Loucy (cell line): ENCODE data around the gene IL1RN.

Experiments
- H2AFZ ChIP-seq: fragments of 200-600 bp; sonication (generic); 2 replicates; pipeline ENCODE4 v1.6.0; 2016; ENCODE audit warnings: antibody characterized with exemption, mild to moderate bottlenecking, low read length, moderate library complexity
- H3F3A ChIP-seq: fragments of 200-600 bp; 2 replicates; pipeline ENCODE4 v1.6.0; 2016; ENCODE audit warnings: antibody characterized with exemption, low read depth, mild to moderate bottlenecking
- H3K27me3 ChIP-seq: fragments of 200-600 bp; sonication (generic); 2 replicates; pipeline ENCODE4 v1.6.1; 2014; ENCODE audit warnings: low read length, mild to moderate bottlenecking; ENCODE audit not compliant: insufficient read depth, poor library complexity, severe bottlenecking
- H3K36me3 ChIP-seq: fragments of 200-600 bp; sonication (generic); 2 replicates; pipeline ENCODE4 v1.6.1; 2016; ENCODE audit warnings: low read length; ENCODE audit not compliant: insufficient read depth
- H3K4me1 ChIP-seq: fragments of 200-600 bp; sonication (generic); 2 replicates; pipeline ENCODE4 v1.5.1; 2014; ENCODE audit warnings: low read length, mild to moderate bottlenecking; ENCODE audit not compliant: insufficient read depth, poor library complexity, severe bottlenecking
- H3K4me2 ChIP-seq: fragments of 200-600 bp; sonication (generic); 2 replicates; pipeline ENCODE4 v1.6.0; 2014; ENCODE audit warnings: antibody characterized with exemption, low read length, low read depth, mild to moderate bottlenecking; ENCODE audit not compliant: poor library complexity, severe bottlenecking
- H3K4me3 ChIP-seq: fragments of 200-600 bp; sonication (generic); 2 replicates; pipeline ENCODE4 v1.5.1; 2014; ENCODE audit warnings: low read length, mild to moderate bottlenecking, mixed read lengths; ENCODE audit not compliant: poor library complexity, severe bottlenecking
- H3K79me2 ChIP-seq: fragments of 200-600 bp; sonication (generic); 2 replicates; pipeline ENCODE4 v1.6.1; 2014; ENCODE audit warnings: low read length; ENCODE audit not compliant: insufficient read depth
- H3K9ac ChIP-seq: fragments of 200-600 bp; sonication (generic); 2 replicates; pipeline ENCODE4 v1.6.0; 2014; ENCODE audit warnings: mild to moderate bottlenecking, low read depth, low read length, moderate library complexity; ENCODE audit not compliant: poor library complexity, severe bottlenecking
- H3K9me2 ChIP-seq: fragments of 200-600 bp; sonication (generic); replicated peaks from 2 replicates; pipeline ENCODE4 v1.6.1; 2016; ENCODE audit warnings: low read depth, low read length, mixed read lengths
- H3K9me3 ChIP-seq: fragments of 200-600 bp; sonication (generic); 2 replicates; pipeline ENCODE4 v1.6.1; 2014; ENCODE audit warnings: mild to moderate bottlenecking, antibody characterized with exemption, low read length, low read depth; ENCODE audit not compliant: insufficient read depth
- H4K20me1 ChIP-seq: fragments of 200-600 bp; sonication (generic); 2 replicates; pipeline ENCODE4 v1.6.0; 2014; ENCODE audit warnings: antibody characterized with exemption, low read length, mild to moderate bottlenecking; ENCODE audit not compliant: insufficient read depth, poor library complexity, severe bottlenecking
- EZH2phosphoT487 ChIP-seq: fragments of 200-600 bp; IDR thresholded peaks from 2 replicates; pipeline ENCODE4 v1.6.1; 2018; ENCODE audit warnings: antibody characterized with exemption, mild to moderate bottlenecking, moderate library complexity, borderline replicate concordance
- TF ChIP-seq, protein P1 (sequence below): fragments of 200-600 bp; sonication (generic); conservative IDR thresholded peaks from 2 replicates; pipeline ENCODE4 v1.5.1; 2014; ENCODE audit warnings: mild to moderate bottlenecking, antibody characterized with exemption, low read length

IL1RN gene

DNA sequence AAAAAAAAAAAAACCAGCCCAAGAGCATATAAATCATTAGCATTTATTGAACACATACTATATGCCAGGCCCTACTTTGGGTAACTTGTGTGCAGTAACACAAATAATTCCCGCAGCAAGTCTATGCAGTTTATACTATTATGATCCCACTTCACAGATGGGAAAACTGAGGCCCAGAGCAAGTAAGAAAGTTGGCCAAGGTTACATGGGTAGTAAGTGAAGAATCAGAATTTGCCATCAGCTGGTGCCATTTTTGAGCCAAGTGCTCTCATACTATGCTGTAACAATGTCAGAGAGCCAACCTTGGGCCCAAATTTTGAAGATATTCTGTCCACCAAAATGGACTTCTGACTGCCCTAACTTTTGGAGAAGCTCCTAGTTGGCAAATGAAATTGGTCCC, 32.9 kb downstream of the IL1RN start:
- Histone ChIP-seq H3K27me3 (no peaks in the 10 kb centered on the region), H3K4me2 (no peak overlapping the region), H4K20me1 (no peaks in the 10 kb centered on the region), H2AFZ (no peak overlapping the region), H3K9ac (no peak overlapping the region), H3K9me3 (no peaks in the 10 kb centered on the region), H3K4me3 (no peak overlapping the region), H3K9me2 (no peaks in the 10 kb centered on the region), H3K36me3 (no peaks in the 10 kb centered on the region), H3F3A (no peaks in the 10 kb centered on the region; the same call in 1 of the 2 replicates), H3K4me1 (peaks cover 21% of the 10 kb centered on the region), H3K79me2 (no peaks in the 10 kb centered on the region)
- TF ChIP-seq, protein P1, sequence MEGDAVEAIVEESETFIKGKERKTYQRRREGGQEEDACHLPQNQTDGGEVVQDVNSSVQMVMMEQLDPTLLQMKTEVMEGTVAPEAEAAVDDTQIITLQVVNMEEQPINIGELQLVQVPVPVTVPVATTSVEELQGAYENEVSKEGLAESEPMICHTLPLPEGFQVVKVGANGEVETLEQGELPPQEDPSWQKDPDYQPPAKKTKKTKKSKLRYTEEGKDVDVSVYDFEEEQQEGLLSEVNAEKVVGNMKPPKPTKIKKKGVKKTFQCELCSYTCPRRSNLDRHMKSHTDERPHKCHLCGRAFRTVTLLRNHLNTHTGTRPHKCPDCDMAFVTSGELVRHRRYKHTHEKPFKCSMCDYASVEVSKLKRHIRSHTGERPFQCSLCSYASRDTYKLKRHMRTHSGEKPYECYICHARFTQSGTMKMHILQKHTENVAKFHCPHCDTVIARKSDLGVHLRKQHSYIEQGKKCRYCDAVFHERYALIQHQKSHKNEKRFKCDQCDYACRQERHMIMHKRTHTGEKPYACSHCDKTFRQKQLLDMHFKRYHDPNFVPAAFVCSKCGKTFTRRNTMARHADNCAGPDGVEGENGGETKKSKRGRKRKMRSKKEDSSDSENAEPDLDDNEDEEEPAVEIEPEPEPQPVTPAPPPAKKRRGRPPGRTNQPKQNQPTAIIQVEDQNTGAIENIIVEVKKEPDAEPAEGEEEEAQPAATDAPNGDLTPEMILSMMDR = no peak
- no peak for TF ChIP-seq EZH2phosphoT487

DNA sequence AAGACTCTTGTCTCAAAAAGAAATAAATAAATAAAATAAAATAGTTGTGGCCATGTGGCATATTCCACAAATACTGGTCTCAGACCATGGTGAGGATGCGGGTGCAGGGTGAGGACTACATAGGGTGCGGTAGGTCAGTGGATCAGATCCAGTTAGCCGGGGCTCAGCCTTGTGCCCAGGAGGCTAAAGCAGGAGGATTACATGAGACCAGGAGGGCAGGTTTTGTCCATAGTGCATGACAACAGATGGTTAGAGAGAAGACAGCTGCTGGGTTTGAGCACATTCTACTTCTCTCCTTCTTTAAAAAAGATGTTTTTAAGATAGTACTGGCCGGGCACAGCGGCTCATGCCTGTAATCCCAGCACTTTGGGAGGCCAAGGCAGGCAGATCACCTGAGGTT, 33.6 kb downstream of the IL1RN start:
- TF ChIP-seq, protein P1 = no peak
- TF ChIP-seq EZH2phosphoT487 = no peak
- H3K36me3 ChIP-seq = no peaks in the 10 kb centered on the region
- no peaks in the 10 kb centered on the region for H3F3A ChIP-seq
- H3K9me2 ChIP-seq = no peaks in the 10 kb centered on the region
- H3K4me2 ChIP-seq = no peak overlapping the region
- no peaks in the 10 kb centered on the region for H3K27me3 ChIP-seq
- H3K4me3 ChIP-seq = no peak overlapping the region
- no peaks in the 10 kb centered on the region for H4K20me1 ChIP-seq
- no peaks in the 10 kb centered on the region for H3K79me2 ChIP-seq
- peaks cover 21% of the 10 kb centered on the region for H3K4me1 ChIP-seq
- H3K9me3 ChIP-seq = no peaks in the 10 kb centered on the region
- H3K9ac ChIP-seq = no peak overlapping the region
- no peak overlapping the region for H2AFZ ChIP-seq

DNA sequence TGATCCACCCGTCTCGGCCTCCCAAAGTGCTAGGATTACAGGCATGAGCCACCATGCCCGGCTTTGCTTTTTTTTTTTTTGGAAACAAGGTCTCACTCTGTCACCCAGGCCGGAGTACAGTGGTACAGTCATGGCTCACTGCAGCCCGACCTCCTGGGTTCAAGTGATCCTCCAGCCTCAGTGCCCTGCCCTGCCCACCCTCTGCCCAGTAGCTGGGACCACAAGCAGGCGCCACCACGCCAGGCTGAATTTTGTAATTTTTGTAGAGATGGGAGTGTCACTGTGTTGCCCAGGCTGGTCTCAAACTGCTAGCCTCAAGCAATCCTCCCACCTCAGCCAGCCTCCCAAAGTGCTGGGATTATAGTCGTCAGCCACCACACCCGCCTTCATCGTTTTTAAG, 34.8 kb downstream of the IL1RN start:
- H3K27me3 ChIP-seq = no peaks in the 10 kb centered on the region
- H3K9me2 ChIP-seq = no peaks in the 10 kb centered on the region
- no peak overlapping the region for H3K4me3 ChIP-seq
- no peaks in the 10 kb centered on the region for H3K36me3 ChIP-seq
- no peak overlapping the region for H3K4me2 ChIP-seq
- no peaks in the 10 kb centered on the region for H3F3A ChIP-seq
- no peak overlapping the region for H3K9ac ChIP-seq
- no peak overlapping the region for H2AFZ ChIP-seq
- TF ChIP-seq, protein P1 = no peak
- TF ChIP-seq EZH2phosphoT487 = no peak
- no peaks in the 10 kb centered on the region for H3K9me3 ChIP-seq
- no peaks in the 10 kb centered on the region for H4K20me1 ChIP-seq
- H3K4me1 ChIP-seq = peaks cover 13% of the 10 kb centered on the region
- H3K79me2 ChIP-seq = no peaks in the 10 kb centered on the region
